GM19397 (cell line): ENCODE data around the gene LRMDA.

Experiments used
- ATAC-seq: cut with Tn5 transposase; IDR thresholded peaks from one replicate; pipeline ENCODE4 v1.9.1; 2021; ENCODE audit warnings: mild to moderate bottlenecking, moderate library complexity; ENCODE audit not compliant: unreplicated experiment

LRMDA gene

GRCh38 chr10:75568450-75569130 lies 137.2 kb downstream of the LRMDA start:
- no peak for ATAC-seq

- no peak for ATAC-seq
Measured at GRCh38 chr10:75569506-75569905, 138.1 kb downstream of the LRMDA start.

GRCh38 chr10:75572478-75572877 lies 141.1 kb downstream of the LRMDA start:
- no peak for ATAC-seq

GRCh38 chr10:75575940-75576339 lies 144.5 kb downstream of the LRMDA start:
- ATAC-seq: no peak

GRCh38 chr10:75582102-75582501 lies 150.7 kb downstream of the LRMDA start:
- no peak for ATAC-seq

- no peak for ATAC-seq
Measured at GRCh38 chr10:75585294-75585693, 153.9 kb downstream of the LRMDA start.

- ATAC-seq: no peak
Measured at GRCh38 chr10:75586814-75587213, 155.4 kb downstream of the LRMDA start.

- no peak for ATAC-seq
Measured at GRCh38 chr10:75588031-75588430, 156.6 kb downstream of the LRMDA start.

- no peak for ATAC-seq
Measured at GRCh38 chr10:75589895-75590654, 158.7 kb downstream of the LRMDA start.

GRCh38 chr10:75592151-75592787 lies 160.8 kb downstream of the LRMDA start:
- no peak for ATAC-seq

- no peak for ATAC-seq
Measured at GRCh38 chr10:75592791-75593643, 161.6 kb downstream of the LRMDA start.

GRCh38 chr10:75593692-75594556 lies 162.5 kb downstream of the LRMDA start:
- ATAC-seq: no peak

GRCh38 chr10:75596930-75597620 lies 165.7 kb downstream of the LRMDA start:
- no peak for ATAC-seq

- ATAC-seq: no peak
Measured at GRCh38 chr10:75597773-75598440, 166.5 kb downstream of the LRMDA start.

GRCh38 chr10:75598998-75599397 lies 167.6 kb downstream of the LRMDA start:
- ATAC-seq: no peak

GRCh38 chr10:75599875-75600648 lies 168.6 kb downstream of the LRMDA start:
- ATAC-seq: no peak

- no peak for ATAC-seq
Measured at GRCh38 chr10:75600833-75601232, 169.4 kb downstream of the LRMDA start.

GRCh38 chr10:75602341-75602740 lies 170.9 kb downstream of the LRMDA start:
- ATAC-seq: no peak
